ENCODE measurements around the gene JAG1.
"Not testable (repeated sequence)": the region's sequence is repeated elsewhere in the genome, so short reads cannot be mapped to it uniquely, and the experiment has no call there.

JAG1 gene

GRCh38 chr20:10636326-10636818 is 37.4 kb downstream of the JAG1 start:
- DNase-seq (ENCODE audit: low read depth): no peak

- no peak for DNase-seq (ENCODE audit: low read depth)
These were observed 38.2 kb downstream of the JAG1 start for GRCh38 chr20:10635476-10636208.

- DNase-seq (ENCODE audit: low read depth): no peak
These were observed 39.0 kb downstream of the JAG1 start for GRCh38 chr20:10634683-10635411.

GRCh38 chr20:10634211-10634610 is 39.6 kb downstream of the JAG1 start:
- no peak for DNase-seq (ENCODE audit: low read depth)

GRCh38 chr20:10633718-10634117 is 40.1 kb downstream of the JAG1 start:
- no peak for DNase-seq (ENCODE audit: low read depth)

GRCh38 chr20:10632721-10633509 is 40.9 kb downstream of the JAG1 start:
- no peak for DNase-seq (ENCODE audit: low read depth)

GRCh38 chr20:10631126-10631525 is 42.7 kb downstream of the JAG1 start:
- no peak for DNase-seq (ENCODE audit: low read depth)

- no peak for DNase-seq (ENCODE audit: low read depth)
These were observed 43.7 kb downstream of the JAG1 start for GRCh38 chr20:10629946-10630650.

GRCh38 chr20:10626896-10627295 is 46.9 kb downstream of the JAG1 start:
- DNase-seq (ENCODE audit: low read depth): no peak

- no peak for DNase-seq (ENCODE audit: low read depth)
These were observed 48.2 kb downstream of the JAG1 start for GRCh38 chr20:10625641-10626040.

GRCh38 chr20:10622657-10623418 is 51.0 kb downstream of the JAG1 start:
- DNase-seq (ENCODE audit: low read depth): no peak

- DNase-seq (ENCODE audit: low read depth): no peak
These were observed 52.6 kb downstream of the JAG1 start for GRCh38 chr20:10621149-10621548.

- no peak for DNase-seq (ENCODE audit: low read depth)
These were observed 54.4 kb downstream of the JAG1 start for GRCh38 chr20:10619427-10619826.

GRCh38 chr20:10618611-10619245 is 55.1 kb downstream of the JAG1 start:
- no peak for DNase-seq (ENCODE audit: low read depth)

GRCh38 chr20:10617549-10618133 is 56.2 kb downstream of the JAG1 start:
- not testable (repeated sequence) for DNase-seq (ENCODE audit: low read depth)

- DNase-seq (ENCODE audit: low read depth): no peak
These were observed 57.6 kb downstream of the JAG1 start for GRCh38 chr20:10616212-10616611.

GRCh38 chr20:10613911-10614310 is 59.9 kb downstream of the JAG1 start:
- DNase-seq (ENCODE audit: low read depth): no peak

GRCh38 chr20:10613426-10613825 is 60.4 kb downstream of the JAG1 start:
- not testable (repeated sequence) for DNase-seq (ENCODE audit: low read depth)

- DNase-seq (ENCODE audit: low read depth): no peak
These were observed 62.4 kb downstream of the JAG1 start for GRCh38 chr20:10611357-10611756.

- no peak for DNase-seq (ENCODE audit: low read depth)
These were observed 63.5 kb downstream of the JAG1 start for GRCh38 chr20:10610251-10610650.

Data from stimulated activated CD8-positive, alpha-beta memory T cell treated with anti-CD3 and anti-CD28 coated beads, Interleukin-12 subunit alpha, Interleukin-12 subunit beta, amount 100 ng/mL, for 4 hours (primary cell).